ENCODE results near the gene CNPY1. TPM values are rescaled to one million over a fixed set of nuclear protein-coding genes. Genes with fewer than 3 reads are reported as not detected.
A peak's percentile ranks its signal among the peaks of the same experiment; 100 is the strongest.

The CNPY1 gene
- total RNA-seq, 1 donor from 2014 or later = not detected

- H3K4me3 ChIP-seq = no peak overlapping the region
- H3K4me1 ChIP-seq = peaks cover 15% of the 10 kb centered on the region
- H3K27ac ChIP-seq = no peak overlapping the region
- no peak for DNase-seq (ENCODE audit: extremely low spot score in 2 of 2)
- H3K27me3 ChIP-seq = no peaks in the 10 kb centered on the region
- intact Hi-C loops (cut with DNase I) = no loop called here
- no peaks in the 10 kb centered on the region for H3K36me3 ChIP-seq
- TF ChIP-seq POLR2A (IDR thresholded peaks at IDR 0.05) (no peak), CTCF (IDR thresholded peaks at IDR 0.05) (no peak), POLR2AphosphoS5 (IDR thresholded peaks at IDR 0.05; ENCODE audit: insufficient read depth in 1 of 2, low read depth in 1 of 2) (no peak)
- H3K9me3 ChIP-seq = no peaks in the 10 kb centered on the region
Observed at GRCh38 chr7:155493744-155494538, 52.4 kb downstream of the CNPY1 start.

DNA sequence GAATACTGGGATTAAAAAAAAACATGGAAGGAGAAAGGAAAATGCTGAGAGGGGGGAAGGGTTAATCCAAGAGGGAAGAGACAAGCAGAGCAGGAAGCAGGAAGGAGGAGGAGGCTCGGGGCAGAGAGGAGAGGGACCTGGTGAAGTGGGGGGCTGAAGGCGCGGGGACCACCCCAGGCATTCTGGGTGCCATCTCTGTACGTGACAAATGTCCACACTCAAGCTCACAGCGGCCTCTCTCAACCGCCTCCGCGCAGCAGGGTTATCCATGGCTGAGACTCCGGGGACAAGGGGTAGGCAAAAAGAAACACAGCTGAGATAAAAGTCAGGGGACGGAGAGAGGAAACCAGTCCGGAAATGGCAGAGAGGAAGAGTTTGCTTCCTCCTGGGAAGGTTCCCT, 54.5 kb downstream of the CNPY1 start:
- intact Hi-C loops (cut with DNase I) = no loop called here
- no peak for TF ChIP-seq POLR2A (IDR thresholded peaks at IDR 0.05)
- DNase-seq (ENCODE audit: extremely low spot score in 2 of 2) = no peak
- H3K9me3 ChIP-seq = no peaks in the 10 kb centered on the region
- no peaks in the 10 kb centered on the region for H3K27me3 ChIP-seq
- no peak overlapping the region for H3K4me3 ChIP-seq
- H3K4me1 ChIP-seq = peaks cover 15% of the 10 kb centered on the region
- H3K27ac ChIP-seq = no peak overlapping the region
- no peaks in the 10 kb centered on the region for H3K36me3 ChIP-seq

- DNase-seq (ENCODE audit: extremely low spot score in 2 of 2) = no peak
- Histone ChIP-seq H3K4me1 (peaks cover 15% of the 10 kb centered on the region), H3K36me3 (no peaks in the 10 kb centered on the region), H3K27me3 (no peaks in the 10 kb centered on the region), H3K4me3 (peak overlapping the region; percentile 31 to 37), H3K27ac (no peak overlapping the region), H3K9me3 (no peaks in the 10 kb centered on the region)
- intact Hi-C loops (cut with DNase I) = no loop called here
- no peak for TF ChIP-seq POLR2A (IDR thresholded peaks at IDR 0.05)
- no peak for TF ChIP-seq CTCF (IDR thresholded peaks at IDR 0.05)
- no peak for TF ChIP-seq POLR2AphosphoS5 (IDR thresholded peaks at IDR 0.05; ENCODE audit: insufficient read depth in 1 of 2, low read depth in 1 of 2)
Observed at GRCh38 chr7:155490697-155491628, 55.4 kb downstream of the CNPY1 start.

DNA sequence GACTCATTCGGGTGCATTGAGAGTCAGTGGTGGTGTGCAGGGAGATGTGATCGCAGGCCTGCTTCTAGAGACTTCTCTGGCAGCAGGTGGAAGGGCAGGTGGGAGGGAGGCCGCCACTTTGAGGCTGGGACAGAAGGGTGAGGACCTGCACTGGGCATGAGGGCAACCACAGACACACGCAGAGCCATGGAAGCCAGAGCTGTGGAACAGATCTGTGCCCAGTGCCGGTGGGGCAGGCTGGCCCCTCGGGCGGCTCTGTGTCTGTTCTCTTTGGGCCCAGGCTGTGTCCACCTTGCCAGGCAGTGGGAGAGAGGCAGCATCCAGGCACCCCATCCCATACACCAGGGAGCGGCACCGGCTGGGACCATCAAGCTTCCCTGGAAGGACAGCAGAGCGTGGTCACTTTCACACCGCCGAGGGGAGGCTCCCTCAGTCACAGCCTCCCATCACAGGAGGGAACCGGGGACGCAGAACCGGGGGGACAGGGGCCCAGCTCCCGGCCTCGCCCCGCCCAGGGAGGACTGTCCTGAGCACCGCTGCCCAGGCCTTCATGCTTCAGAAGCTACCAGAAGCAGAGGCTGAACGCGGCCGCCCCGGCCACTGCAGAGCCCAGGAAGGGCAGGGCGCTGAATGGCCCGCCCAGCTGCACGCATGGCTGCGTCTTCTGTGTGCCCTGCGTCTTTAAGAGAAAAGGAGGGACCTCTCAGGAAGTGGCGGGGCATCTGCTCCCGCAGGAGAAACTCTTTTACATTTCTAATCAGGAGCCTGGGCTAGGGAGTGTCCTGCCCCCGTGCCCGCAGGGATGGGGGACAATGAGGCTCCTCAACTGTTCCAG, 56.3 kb downstream of the CNPY1 start:
- no peaks in the 10 kb centered on the region for H3K36me3 ChIP-seq
- TF ChIP-seq POLR2AphosphoS5 (IDR thresholded peaks at IDR 0.05; ENCODE audit: insufficient read depth in 1 of 2, low read depth in 1 of 2) (no peak), CTCF (IDR thresholded peaks at IDR 0.05) (no peak), POLR2A (IDR thresholded peaks at IDR 0.05) (no peak)
- DNase-seq (ENCODE audit: extremely low spot score in 2 of 2) = peak in 1 of 2 donors; percentile 79
- peak overlapping the region; percentile 31 to 37 for H3K4me3 ChIP-seq
- no peaks in the 10 kb centered on the region for H3K27me3 ChIP-seq
- intact Hi-C loops (cut with DNase I) = no loop called here
- no peak overlapping the region for H3K27ac ChIP-seq
- peaks cover 15% of the 10 kb centered on the region for H3K4me1 ChIP-seq
- H3K9me3 ChIP-seq = no peaks in the 10 kb centered on the region

All from vagina (tissue), 2 donors.